ENCODE data around the gene FASTKD2. TPM values are rescaled to one million over a fixed set of nuclear protein-coding genes. Genes with fewer than 3 reads are reported as not detected.

Gene FASTKD2
- total RNA-seq, 1 donor from 2014 or later = 39.9 TPM

DNA sequence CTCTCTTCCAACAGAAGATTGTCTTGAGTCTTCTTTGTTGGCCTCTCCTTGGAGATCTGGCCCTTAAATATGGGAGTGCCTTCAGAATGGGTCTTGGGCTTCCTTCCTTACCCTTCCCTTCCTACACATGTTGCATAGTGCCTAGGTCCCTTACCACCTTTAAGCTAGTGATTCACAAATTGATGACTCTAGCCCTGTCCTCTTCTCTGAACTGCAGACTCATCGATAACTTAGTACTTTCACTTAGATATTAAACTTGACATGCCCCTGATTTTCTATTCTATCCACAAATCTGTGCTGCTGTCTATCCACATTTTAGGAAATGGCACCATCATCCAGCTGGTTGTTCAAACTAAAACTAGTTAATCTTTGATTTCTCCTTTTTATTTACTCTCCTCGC, 38.1 kb upstream of the FASTKD2 start:
- no peak for DNase-seq
- Histone ChIP-seq H3K9me3 (replicated peaks) (no peaks in the 10 kb centered on the region), H3K4me3 (no peak overlapping the region), H3K27ac (replicated peaks) (no peak overlapping the region), H3K36me3 (no peaks in the 10 kb centered on the region), H3K4me1 (peaks cover 11% of the 10 kb centered on the region), H3K27me3 (ENCODE audit: low read depth) (peaks cover 5% of the 10 kb centered on the region)
- intact Hi-C loops (cut with micrococcal nuclease) = no loop called here
- TF ChIP-seq, protein P1, sequence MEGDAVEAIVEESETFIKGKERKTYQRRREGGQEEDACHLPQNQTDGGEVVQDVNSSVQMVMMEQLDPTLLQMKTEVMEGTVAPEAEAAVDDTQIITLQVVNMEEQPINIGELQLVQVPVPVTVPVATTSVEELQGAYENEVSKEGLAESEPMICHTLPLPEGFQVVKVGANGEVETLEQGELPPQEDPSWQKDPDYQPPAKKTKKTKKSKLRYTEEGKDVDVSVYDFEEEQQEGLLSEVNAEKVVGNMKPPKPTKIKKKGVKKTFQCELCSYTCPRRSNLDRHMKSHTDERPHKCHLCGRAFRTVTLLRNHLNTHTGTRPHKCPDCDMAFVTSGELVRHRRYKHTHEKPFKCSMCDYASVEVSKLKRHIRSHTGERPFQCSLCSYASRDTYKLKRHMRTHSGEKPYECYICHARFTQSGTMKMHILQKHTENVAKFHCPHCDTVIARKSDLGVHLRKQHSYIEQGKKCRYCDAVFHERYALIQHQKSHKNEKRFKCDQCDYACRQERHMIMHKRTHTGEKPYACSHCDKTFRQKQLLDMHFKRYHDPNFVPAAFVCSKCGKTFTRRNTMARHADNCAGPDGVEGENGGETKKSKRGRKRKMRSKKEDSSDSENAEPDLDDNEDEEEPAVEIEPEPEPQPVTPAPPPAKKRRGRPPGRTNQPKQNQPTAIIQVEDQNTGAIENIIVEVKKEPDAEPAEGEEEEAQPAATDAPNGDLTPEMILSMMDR (IDR thresholded peaks at IDR 0.05; ENCODE audit: borderline replicate concordance) = no peak

DNA sequence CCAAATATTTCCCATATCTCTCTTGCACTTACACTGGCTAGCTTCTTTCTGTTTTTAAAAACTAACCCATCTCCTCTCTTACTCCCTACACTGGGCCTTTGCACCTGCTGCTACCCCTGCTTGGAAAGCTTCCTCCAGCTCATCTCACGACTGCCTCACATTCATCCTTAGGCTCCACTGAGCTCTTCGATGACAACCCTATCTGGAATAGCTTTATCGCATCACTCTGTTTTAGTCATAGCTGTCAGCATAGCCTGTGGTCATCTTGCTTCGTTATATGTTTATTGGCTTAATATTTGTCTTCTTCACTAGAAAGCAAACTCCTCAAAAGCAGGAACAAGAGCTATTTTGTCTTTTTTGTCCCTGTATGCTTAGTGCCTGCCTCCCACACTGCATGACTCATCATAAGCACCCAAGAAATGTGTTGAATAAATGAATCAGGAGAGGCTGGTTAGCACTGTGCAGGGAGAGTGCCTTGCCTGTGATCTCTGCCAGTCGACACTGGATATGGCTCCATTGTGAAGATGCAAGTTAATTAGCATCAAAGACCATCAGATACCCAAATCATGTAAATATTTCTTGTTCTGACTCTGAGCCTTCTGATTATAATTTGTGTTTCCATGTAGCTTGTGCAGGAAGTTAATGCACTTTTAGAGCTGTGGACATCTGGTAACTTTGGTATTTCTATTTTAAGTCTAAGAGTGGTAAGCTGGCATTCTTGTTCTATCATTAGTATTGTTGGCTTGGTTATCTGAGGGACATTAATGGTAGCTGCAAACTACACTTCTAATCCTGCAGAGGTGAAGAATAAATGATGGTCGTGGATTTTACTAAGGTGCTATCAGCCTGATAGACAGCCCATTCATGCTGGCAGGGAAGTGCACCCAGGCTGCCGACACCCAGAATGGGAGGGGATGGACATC, 36.9 kb upstream of the FASTKD2 start:
- DNase-seq = no peak
- Histone ChIP-seq H3K4me3 (peak overlapping the region; percentile 7), H3K36me3 (no peaks in the 10 kb centered on the region), H3K27ac (replicated peaks) (peak overlapping the region; percentile 56), H3K9me3 (replicated peaks) (no peaks in the 10 kb centered on the region), H3K27me3 (ENCODE audit: low read depth) (peaks cover 5% of the 10 kb centered on the region), H3K4me1 (peaks cover 11% of the 10 kb centered on the region)
- TF ChIP-seq, protein P1 (IDR thresholded peaks at IDR 0.05; ENCODE audit: borderline replicate concordance) = no peak
- intact Hi-C loops (cut with micrococcal nuclease) = no loop called here

DNA sequence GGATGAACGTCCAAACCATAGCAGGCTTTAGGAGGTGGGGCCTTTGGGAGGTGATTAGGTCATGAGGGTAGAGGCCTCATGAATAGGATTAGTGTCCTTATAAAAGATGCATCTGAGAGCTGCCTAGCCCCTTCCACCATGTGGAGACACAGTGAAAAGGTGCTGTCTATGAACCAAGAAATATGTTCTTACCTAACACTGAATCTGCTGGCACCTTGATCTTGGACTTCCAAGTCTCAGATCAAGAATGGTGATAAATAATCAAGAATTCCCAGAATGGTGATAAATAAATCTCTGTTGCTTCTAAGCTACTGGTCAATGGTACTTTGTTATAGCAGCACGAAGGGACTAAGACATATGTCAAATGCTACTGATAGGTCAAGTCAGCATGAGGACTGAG, 32.1 kb upstream of the FASTKD2 start:
- Histone ChIP-seq H3K4me1 (peaks cover 10% of the 10 kb centered on the region), H3K27me3 (ENCODE audit: low read depth) (peaks cover 5% of the 10 kb centered on the region), H3K36me3 (no peaks in the 10 kb centered on the region), H3K27ac (replicated peaks) (no peak overlapping the region), H3K9me3 (replicated peaks) (no peaks in the 10 kb centered on the region), H3K4me3 (no peak overlapping the region)
- DNase-seq = no peak
- TF ChIP-seq, protein P1 (IDR thresholded peaks at IDR 0.05; ENCODE audit: borderline replicate concordance) = no peak
- intact Hi-C loops (cut with micrococcal nuclease) = no loop called here

DNA sequence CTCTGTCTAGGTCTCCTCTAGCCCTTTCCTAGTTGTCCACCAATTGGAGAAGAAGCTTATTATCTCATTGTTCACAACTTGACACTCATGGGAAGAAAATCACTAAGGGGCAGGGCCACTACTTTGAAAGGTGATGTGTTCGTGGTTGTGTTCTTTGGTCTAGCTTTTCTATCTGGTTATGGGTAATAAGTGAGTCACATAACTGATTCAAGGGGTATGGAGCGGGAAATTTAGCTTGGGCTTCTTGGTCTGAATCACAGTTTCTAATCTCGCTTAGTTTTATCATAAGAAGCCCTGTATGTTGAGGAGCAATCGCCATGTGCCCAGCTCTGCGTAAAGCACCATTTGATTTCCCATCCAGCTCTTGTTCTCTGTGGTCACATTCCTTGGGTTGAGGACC, 28.5 kb upstream of the FASTKD2 start:
- Histone ChIP-seq H3K27me3 (ENCODE audit: low read depth) (no peaks in the 10 kb centered on the region), H3K9me3 (replicated peaks) (no peaks in the 10 kb centered on the region), H3K4me1 (peaks cover 6% of the 10 kb centered on the region), H3K27ac (replicated peaks) (no peak overlapping the region), H3K4me3 (no peak overlapping the region), H3K36me3 (no peaks in the 10 kb centered on the region)
- TF ChIP-seq, protein P1 (IDR thresholded peaks at IDR 0.05; ENCODE audit: borderline replicate concordance) = no peak
- intact Hi-C loops (cut with micrococcal nuclease) = no loop called here
- DNase-seq = no peak

DNA sequence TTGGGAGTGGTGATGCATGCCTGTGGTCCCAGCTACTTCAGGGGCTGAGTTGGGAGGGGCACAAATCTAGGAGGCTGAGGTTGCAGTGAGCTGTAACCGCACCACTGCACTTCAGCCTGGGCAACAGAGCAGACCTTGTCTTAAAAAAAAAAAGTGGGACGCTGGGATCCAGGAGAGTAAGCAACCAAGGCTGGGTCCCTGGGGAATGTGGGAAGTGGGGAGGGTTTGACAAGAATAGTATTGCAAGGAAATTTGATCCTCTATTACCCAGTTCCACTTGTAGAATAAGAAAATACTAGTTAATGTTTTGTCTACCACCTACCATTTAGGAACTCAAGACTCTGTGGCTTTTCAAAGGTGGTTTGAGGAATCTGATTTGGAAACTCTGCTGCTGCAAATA, 26.1 kb upstream of the FASTKD2 start:
- H3K4me3 ChIP-seq = no peak overlapping the region
- no peak overlapping the region for H3K27ac ChIP-seq (replicated peaks)
- intact Hi-C loops (cut with micrococcal nuclease) = no loop called here
- peaks cover 6% of the 10 kb centered on the region for H3K4me1 ChIP-seq
- no peaks in the 10 kb centered on the region for H3K36me3 ChIP-seq
- no peaks in the 10 kb centered on the region for H3K27me3 ChIP-seq (ENCODE audit: low read depth)
- H3K9me3 ChIP-seq (replicated peaks) = no peaks in the 10 kb centered on the region
- DNase-seq = no peak
- TF ChIP-seq, protein P1 (IDR thresholded peaks at IDR 0.05; ENCODE audit: borderline replicate concordance) = no peak

All from left ventricle myocardium inferior (tissue), 1 donor.